Measurements from ENCODE around the gene CACNA1C.

DNA sequence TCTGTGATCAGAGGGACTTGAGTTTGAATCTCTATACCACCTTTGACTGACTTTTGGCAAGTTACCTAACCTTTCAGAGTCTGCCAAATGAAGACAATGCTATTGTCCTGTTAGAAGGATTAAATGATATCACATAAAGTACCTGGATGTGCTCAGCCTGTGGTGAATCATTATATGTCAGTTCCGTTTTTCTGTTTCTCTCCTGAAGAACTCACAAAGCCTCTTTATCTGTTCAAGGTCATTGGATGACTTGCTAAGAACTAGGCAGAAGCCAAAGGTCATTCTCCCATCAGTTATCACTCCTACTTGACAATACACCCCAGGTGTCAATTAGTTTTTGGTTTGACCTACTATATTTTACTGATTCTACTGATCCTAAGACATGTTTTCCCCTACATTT is 174.6 kb downstream of the CACNA1C start:
- TF ChIP-seq CTCF (IDR thresholded peaks at IDR 0.05), result no peak
- TF ChIP-seq POLR2A (IDR thresholded peaks at IDR 0.05), result no peak
